Measurements from ENCODE around the gene NPC2.

Gene NPC2

GRCh38 chr14:74519316-74520074, 26.4 kb upstream of the NPC2 start:
- no peak for DNase-seq (ENCODE audit: low read depth)

GRCh38 chr14:74518221-74518620, 25.1 kb upstream of the NPC2 start:
- DNase-seq (ENCODE audit: low read depth), result no peak

- DNase-seq (ENCODE audit: low read depth), result no peak
Measured at GRCh38 chr14:74517731-74518130, 24.6 kb upstream of the NPC2 start.

DNA sequence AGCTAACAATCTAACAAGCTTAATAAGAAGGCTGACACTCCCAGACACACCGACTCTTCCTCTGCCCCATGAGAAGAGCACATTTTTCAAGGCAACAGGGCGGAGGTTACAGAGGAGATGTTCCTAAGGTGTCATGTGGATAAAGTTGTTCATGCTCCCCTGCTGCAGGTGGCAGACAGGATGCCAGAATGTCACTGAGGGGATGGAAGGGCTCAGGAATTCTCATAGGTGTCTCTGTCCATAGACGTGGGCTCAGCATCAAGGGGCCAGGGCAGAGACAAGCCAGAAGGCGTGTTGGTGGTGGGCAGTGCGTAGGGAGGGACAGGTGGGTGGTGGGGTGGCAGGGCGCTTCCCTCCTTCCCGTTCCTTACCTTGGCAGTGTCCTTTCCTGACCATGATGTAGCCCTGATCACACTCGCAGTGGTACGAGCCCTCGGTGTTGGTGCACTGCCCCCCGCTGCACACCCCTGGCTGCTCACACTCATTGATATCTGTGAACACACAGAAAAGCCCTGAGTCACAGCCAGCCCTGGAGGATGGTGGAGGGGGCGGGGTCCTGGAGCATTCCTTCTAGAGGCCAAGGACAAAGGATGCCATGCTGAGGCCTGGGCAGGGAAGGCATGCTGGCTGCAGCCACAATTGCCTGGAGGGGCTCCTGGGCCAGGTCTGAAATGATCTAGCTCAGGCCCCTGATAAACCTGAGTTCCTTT, 23.5 kb upstream of the NPC2 start:
- DNase-seq (ENCODE audit: low read depth), result no peak

DNA sequence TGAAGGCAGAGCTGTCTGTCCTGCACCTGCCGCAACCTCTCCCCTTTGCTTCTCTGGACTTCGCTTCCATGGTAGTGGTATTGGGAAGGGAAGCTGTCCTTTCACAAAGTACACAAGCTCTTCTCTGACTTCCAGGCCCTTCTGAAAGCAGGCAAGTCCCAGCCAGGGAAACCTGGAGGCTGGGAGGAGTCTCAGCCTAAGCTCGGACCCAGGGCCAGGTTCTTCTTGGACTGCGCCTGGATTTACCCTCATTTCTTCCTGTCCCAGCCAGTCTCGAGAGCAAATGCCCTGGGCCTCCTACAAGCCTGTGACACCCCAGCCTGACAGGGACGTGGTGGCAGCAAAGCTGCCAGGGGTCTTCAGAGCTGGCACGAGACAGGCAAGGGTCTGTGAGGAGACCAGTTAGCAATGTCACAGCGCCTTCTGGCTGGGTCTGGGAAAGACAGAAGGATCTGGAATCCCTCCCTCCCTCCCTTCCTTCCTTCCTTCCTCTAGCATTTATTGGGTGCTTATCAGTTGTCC, 22.8 kb upstream of the NPC2 start:
- DNase-seq (ENCODE audit: low read depth), result no peak

- DNase-seq (ENCODE audit: low read depth), result no peak
Measured at GRCh38 chr14:74514471-74514941, 21.4 kb upstream of the NPC2 start.

- DNase-seq (ENCODE audit: low read depth), result no peak
Measured at GRCh38 chr14:74511966-74512830, 19.1 kb upstream of the NPC2 start.

DNA sequence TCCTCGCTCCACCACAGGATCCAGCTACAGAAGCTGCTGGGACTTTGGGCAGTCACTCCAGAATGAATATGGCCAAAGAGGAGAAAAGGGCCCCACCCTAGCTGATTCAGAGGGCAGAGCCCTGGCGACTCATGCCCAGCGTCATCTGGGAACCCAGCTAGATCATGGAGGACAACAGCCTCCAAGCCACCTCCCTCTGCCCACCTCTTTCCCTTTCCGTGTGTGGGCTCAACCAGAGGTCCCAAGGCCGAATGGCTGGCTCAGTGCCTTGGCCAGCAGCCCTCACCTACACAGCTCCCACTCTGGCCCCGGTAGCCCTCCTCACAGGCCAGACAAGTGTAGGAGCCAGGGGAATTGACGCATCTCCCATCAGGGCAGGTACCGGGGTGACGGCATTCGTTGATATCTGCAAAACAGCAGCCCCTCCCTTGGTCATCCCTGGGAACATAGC, 17.9 kb upstream of the NPC2 start:
- DNase-seq (ENCODE audit: low read depth), result no peak

DNA sequence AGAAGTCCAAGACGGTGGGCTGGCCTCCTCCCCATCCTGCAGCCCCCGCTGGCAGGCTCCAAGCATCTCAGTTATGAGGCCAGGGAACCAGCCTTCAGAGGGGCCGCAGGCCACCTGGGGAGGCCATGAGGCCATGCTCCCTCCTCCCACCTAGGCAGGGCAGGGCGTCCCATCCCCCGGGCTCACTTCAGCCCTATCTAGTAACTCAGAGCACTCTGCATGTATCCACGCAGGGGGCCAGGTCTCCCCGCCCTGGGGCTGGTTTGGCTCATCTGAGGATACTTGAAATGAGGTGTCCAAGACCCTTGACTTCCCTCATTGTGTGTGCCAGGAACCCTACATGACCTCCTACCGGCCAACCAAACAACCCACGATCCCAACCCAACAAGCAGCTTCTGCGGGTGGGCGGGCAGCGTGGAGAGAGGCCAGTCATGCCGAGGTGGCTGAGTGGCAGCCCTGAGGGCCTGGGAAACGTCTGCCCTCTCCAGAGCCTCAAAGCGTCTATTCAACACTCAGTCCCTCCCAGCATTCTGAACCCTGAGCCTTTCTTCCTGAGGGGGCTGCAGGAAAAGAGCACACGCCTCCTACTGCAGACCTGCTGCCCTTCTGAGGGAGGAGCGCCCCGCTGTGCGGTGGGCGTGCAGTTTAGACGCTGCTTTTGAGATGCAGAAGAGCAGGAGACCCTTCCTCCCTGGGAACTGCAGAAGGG, 17.3 kb upstream of the NPC2 start:
- no peak for DNase-seq (ENCODE audit: low read depth)

GRCh38 chr14:74509587-74510222, 16.6 kb upstream of the NPC2 start:
- no peak for DNase-seq (ENCODE audit: low read depth)

DNA sequence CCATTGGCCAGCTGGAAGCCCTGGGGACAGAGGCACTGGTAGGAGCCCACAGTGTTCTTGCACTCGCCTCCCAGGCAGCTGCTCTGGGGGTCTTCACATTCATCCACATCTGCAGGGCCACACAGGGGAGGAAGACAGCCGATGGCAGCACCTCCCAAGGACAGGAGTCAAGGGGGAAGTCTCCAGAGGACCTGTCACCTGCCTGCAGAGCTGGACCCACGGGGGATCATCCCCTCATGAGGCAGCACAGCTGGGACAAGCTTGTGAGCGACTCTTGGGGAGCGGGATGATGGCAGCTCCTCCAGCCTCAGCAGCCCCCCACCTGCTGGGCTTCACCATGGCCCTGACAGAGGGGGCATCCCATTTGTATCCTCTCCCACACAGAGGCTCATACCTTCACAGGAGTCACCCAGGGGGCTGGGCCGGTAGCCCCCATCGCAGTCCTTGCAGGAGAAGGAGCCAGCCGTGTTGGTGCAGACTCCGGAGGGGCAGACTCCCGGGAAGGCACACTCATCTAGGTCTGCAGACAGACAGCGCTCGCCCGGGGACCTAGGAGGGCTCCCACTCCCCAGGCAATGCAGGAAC, 15.8 kb upstream of the NPC2 start:
- no peak for DNase-seq (ENCODE audit: low read depth)

- no peak for DNase-seq (ENCODE audit: low read depth)
Measured at GRCh38 chr14:74508292-74508731, 15.2 kb upstream of the NPC2 start.

- DNase-seq (ENCODE audit: low read depth), result no peak
Measured at GRCh38 chr14:74507840-74508239, 14.7 kb upstream of the NPC2 start.

GRCh38 chr14:74507085-74507484, 14.0 kb upstream of the NPC2 start:
- no peak for DNase-seq (ENCODE audit: low read depth)

GRCh38 chr14:74506411-74506851, 13.3 kb upstream of the NPC2 start:
- DNase-seq (ENCODE audit: low read depth), result no peak

- no peak for DNase-seq (ENCODE audit: low read depth)
Measured at GRCh38 chr14:74505831-74506230, 12.7 kb upstream of the NPC2 start.

- DNase-seq (ENCODE audit: low read depth), result no peak
Measured at GRCh38 chr14:74504874-74505720, 12.0 kb upstream of the NPC2 start.

DNA sequence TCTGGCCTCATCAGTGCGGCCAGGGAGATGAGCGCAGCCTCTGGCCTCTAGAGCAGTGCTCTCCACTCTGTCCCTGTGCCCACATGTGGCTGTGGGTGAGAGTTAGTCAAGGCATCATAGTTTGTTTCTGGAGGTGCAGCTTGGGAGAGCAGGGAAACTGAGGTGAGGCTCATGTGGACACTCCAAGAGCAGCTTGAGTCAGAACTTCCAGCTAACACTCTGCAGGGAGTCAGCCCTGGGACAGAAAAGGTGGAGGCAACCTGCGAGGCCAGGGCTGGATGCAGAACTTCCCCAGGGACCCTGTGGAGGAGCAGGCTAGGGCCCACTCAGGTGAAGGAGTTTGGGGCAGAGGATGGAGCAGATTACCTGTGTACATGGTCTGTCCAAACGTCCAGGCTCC, 11.3 kb upstream of the NPC2 start:
- no peak for DNase-seq (ENCODE audit: low read depth)

DNA sequence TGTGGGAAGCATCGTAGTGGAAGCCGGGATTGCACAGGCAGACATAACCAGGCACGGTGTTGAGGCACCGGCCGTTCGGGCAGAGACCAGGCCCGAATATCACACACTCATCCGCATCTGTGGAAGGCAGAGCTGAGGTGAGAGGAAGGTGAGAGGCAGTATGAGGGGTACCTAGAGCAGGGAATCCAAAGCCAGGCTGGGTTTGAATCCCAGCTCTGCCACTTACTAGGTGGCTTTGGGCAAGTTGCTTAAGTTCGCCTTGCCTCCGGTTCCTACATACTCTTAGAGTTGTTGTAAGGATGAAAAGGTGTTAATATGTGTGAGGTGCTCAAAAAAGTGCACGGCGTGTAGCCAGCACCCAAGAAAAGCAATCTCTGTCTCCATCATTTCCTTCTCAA, 10.8 kb upstream of the NPC2 start:
- DNase-seq (ENCODE audit: low read depth), result no peak

Data from HS-27A (cell line).